ENCODE measurements around the gene PPM1F.

The PPM1F gene

DNA sequence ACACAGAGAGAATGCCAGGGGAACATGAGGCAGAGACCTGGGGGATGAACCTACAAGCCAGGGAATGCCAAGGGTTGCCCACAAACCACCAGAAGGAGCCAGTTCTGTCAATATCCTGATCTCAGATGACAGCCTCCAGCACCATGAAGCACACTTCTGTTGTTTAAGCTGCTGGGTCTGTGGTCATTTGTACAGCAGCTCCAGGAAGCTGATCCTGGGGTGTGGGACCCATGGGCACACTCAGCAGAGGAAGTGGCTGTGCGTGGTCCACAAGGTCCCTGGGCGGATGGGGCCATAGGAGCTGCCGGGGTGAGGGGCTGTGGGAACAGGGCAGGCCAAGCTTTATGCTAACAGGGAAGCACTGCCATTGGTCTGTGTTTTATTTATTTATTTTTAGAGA is 12.1 kb downstream of the PPM1F start:
- TF ChIP-seq, protein P1, sequence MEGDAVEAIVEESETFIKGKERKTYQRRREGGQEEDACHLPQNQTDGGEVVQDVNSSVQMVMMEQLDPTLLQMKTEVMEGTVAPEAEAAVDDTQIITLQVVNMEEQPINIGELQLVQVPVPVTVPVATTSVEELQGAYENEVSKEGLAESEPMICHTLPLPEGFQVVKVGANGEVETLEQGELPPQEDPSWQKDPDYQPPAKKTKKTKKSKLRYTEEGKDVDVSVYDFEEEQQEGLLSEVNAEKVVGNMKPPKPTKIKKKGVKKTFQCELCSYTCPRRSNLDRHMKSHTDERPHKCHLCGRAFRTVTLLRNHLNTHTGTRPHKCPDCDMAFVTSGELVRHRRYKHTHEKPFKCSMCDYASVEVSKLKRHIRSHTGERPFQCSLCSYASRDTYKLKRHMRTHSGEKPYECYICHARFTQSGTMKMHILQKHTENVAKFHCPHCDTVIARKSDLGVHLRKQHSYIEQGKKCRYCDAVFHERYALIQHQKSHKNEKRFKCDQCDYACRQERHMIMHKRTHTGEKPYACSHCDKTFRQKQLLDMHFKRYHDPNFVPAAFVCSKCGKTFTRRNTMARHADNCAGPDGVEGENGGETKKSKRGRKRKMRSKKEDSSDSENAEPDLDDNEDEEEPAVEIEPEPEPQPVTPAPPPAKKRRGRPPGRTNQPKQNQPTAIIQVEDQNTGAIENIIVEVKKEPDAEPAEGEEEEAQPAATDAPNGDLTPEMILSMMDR (IDR thresholded peaks at IDR 0.05), result no peak

DNA sequence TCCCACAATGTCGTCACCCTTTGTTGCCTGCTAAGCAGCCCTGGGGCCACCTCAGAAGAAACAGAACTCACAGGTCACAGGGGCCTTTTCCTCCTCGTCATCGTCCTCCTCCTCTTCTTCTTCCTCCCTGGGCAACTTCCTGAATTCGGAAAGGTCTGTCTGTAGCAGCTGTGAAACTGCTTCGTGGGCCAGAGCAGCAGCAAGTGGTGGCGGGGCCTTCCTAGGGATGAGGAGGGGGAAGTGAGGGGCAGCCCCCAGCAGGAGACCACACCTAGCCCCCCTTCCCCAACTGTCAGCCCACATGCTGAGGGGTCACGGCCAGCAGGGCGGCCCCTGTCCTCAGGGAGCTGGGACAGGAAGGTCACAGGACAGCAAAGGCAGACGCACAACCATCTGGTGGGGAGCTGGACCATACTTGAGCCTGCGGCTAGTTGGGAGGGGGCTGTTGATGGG is 13.2 kb downstream of the PPM1F start:
- TF ChIP-seq, protein P1 (IDR thresholded peaks at IDR 0.05), result no peak

DNA sequence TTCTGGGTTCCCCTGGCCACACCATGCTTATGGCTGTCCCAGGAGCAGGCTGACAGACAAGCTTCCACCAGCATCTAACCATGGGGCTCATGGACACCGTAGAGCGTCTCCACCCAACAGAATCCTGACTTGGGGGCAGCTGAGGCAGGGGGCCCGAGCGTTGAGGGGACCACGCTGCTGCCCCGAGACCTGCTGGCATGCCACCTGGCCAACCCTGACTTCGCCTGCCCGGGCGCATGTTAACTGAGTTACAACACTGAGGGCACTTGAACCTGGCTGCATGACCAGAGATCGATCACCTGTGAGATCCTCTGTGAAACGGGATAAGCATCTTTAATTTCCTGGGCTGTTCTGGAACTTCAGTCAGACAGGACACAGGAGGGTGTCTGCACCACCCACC is 13.7 kb downstream of the PPM1F start:
- TF ChIP-seq, protein P1 (IDR thresholded peaks at IDR 0.05), result no peak

DNA sequence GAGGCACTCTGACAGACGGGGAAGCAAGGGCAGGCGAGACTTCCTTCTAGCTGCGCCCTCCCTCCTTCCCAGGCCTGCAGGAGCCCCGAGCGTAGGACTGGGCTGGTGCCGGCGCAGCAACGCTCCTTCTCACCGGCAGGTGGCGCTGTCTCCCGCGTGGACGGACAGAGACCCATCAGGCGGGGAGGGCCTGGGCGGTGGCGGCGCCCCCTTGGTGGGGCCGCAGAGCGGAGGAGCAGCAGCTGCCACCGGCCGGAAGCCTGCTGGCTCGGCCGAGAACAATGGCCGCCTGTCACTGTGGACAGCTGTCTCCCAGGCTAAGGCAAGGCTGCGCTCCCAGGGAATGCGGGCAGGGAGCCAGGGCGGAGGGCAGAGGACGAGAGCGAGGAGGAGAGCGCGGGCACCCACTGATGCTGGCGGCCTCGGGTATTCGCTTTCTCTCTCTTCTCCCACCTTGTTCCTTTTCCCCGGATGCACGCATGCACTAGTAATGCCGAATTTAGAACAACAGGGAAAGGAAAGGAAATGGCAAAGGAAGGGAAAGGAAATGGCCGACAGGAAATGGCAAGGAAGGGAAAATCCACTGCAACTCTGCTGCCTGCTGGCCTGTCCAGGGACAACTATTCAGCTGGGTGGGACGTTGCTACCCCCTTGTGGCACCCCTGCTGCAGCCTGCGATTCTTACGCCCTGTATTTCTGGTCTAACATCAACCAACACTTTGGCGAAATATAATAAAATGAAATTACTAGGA is 14.4 kb downstream of the PPM1F start:
- TF ChIP-seq, protein P1 (IDR thresholded peaks at IDR 0.05), result peak; percentile 98

DNA sequence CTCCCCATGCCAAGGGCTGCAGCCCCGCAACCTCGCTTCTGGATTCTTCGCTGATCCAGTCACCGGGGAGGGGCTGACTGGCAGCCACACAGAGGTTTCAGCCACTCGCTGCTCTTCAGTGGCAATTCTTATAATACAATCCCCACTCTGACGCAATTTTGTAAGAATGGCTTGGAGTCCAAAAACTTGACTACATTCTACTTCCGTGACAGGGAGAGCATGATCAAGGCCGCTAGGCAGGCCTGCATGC is 14.9 kb downstream of the PPM1F start:
- TF ChIP-seq, protein P1 (IDR thresholded peaks at IDR 0.05), result no peak

DNA sequence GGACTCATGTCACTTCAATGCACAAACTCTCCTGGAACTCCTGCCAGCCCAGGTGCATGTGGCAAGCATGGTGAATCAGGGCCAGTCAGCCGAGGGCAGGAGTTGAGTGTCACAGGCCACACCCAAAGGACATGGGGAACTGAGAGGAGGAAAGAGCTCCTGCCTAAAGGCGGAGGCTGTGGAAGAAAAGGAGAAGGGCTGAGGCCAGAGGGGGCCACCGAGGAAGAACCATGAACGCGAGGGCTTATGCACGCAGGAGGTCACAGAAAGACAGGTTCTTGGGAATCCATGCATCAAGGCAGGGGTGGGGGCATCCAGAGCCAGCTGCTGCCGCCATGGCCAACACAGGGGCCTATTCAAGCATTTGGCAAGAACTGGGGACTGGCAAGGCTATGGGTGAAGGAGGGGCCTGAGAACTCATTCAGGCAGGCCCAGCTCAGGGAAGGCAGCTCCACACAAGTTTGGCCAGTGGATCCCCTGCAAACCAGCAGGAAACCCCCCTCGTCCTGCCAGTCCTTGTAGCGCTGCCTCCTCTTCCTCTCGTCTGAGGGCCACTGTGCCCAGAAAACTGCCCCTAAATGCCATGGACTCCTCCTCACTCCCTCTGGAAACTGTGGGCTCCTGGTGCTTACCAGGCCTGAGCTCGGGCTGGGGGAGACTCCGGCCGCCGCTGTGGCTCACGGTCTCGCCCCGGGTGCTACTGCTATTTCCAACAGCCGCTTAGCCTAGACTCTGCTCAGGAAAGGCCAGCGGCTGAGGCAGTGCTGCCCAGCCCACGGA is 15.4 kb downstream of the PPM1F start:
- TF ChIP-seq, protein P1 (IDR thresholded peaks at IDR 0.05), result no peak

DNA sequence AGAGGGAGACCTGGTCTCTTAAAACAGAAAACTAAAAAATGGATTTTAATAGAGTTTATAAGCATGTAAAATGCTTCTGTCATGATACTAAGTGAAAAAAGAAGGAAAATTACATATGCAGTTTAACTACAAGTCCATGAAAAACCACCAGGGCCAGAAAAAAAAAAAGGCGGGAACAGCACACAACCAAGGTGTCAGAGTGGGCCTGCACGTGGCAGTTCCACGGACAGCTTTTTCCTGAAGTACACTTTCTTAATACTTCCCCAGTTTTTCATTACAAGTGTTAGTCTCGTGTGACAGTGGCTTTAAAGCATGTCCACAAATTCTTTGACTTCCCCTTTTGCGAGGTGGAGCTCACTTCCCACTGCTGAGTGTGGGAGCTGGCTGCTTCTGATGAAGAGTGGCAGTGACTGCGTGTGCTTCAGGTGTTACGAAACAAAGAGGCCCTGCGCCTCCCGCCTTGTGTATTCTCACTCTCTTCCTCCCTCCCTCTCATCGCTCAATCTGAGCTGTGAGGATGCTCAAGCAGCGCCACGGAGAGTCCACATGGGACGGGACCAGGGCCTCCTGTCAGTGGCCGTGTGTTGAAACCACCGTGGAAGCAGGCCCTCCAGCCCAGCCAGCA is 16.4 kb downstream of the PPM1F start:
- TF ChIP-seq, protein P1 (IDR thresholded peaks at IDR 0.05), result no peak

Data from LNCAP (cell line).